HG02870 (cell line): Measurements from ENCODE around the gene ARFGEF3.

Experiments
- ATAC-seq: cut with Tn5 transposase; IDR thresholded peaks from one replicate; pipeline ENCODE4 v1.9.1; 2021; ENCODE audit warnings: mild to moderate bottlenecking, moderate library complexity; ENCODE audit not compliant: unreplicated experiment

ARFGEF3 gene

GRCh38 chr6:138240476-138241245 lies 78.9 kb downstream of the ARFGEF3 start:
- no peak for ATAC-seq

GRCh38 chr6:138241381-138241780 lies 79.6 kb downstream of the ARFGEF3 start:
- ATAC-seq = no peak

- no peak for ATAC-seq
These were observed 80.2 kb downstream of the ARFGEF3 start for GRCh38 chr6:138241934-138242333.

- ATAC-seq = no peak
These were observed 81.4 kb downstream of the ARFGEF3 start for GRCh38 chr6:138242987-138243592.

GRCh38 chr6:138245751-138246150 lies 84.0 kb downstream of the ARFGEF3 start:
- ATAC-seq = no peak

GRCh38 chr6:138246650-138247440 lies 85.1 kb downstream of the ARFGEF3 start:
- ATAC-seq = no peak

- no peak for ATAC-seq
These were observed 86.3 kb downstream of the ARFGEF3 start for GRCh38 chr6:138248011-138248410.

GRCh38 chr6:138248878-138249277 lies 87.1 kb downstream of the ARFGEF3 start:
- ATAC-seq = no peak

GRCh38 chr6:138250053-138250452 lies 88.3 kb downstream of the ARFGEF3 start:
- ATAC-seq = no peak

- no peak for ATAC-seq
These were observed 88.9 kb downstream of the ARFGEF3 start for GRCh38 chr6:138250513-138251247.

GRCh38 chr6:138253731-138254130 lies 92.0 kb downstream of the ARFGEF3 start:
- no peak for ATAC-seq

- ATAC-seq = no peak
These were observed 93.7 kb downstream of the ARFGEF3 start for GRCh38 chr6:138255443-138255842.

GRCh38 chr6:138257638-138258040 lies 95.9 kb downstream of the ARFGEF3 start:
- ATAC-seq = no peak

- ATAC-seq = no peak
These were observed 96.5 kb downstream of the ARFGEF3 start for GRCh38 chr6:138258197-138258596.

GRCh38 chr6:138258991-138259390 lies 97.3 kb downstream of the ARFGEF3 start:
- ATAC-seq = no peak

- no peak for ATAC-seq
These were observed 99.5 kb downstream of the ARFGEF3 start for GRCh38 chr6:138261116-138261780.

GRCh38 chr6:138263963-138264362 lies 102.2 kb downstream of the ARFGEF3 start:
- no peak for ATAC-seq

- ATAC-seq = no peak
These were observed 102.7 kb downstream of the ARFGEF3 start for GRCh38 chr6:138264372-138264880.

GRCh38 chr6:138266095-138266494 lies 104.4 kb downstream of the ARFGEF3 start:
- ATAC-seq = no peak
